Left ventricle myocardium inferior (tissue), 1 donor: ENCODE results near the gene MAML3. TPM values are rescaled to one million over a fixed set of nuclear protein-coding genes. Genes with fewer than 3 reads are reported as not detected.

Source experiments
- DNase-seq: peaks from one replicate; pipeline ENCODE4 v3.0.0-alpha.2; 2020
- H3K27ac ChIP-seq: fragments of 200-600 bp; replicated peaks from 2 replicates; pipeline ENCODE4 v1.8.0; 2021
- H3K27me3 ChIP-seq: fragments of 200-600 bp; 2 replicates; pipeline ENCODE4 v1.8.0; 2021; ENCODE audit warnings: low read depth
- H3K36me3 ChIP-seq: fragments of 200-600 bp; 2 replicates; pipeline ENCODE4 v1.8.0; 2021
- H3K4me1 ChIP-seq: fragments of 200-600 bp; 2 replicates; pipeline ENCODE4 v1.8.0; 2021
- H3K4me3 ChIP-seq: fragments of 200-600 bp; 2 replicates; pipeline ENCODE4 v1.8.0; 2021; ENCODE audit warnings: mild to moderate bottlenecking, moderate library complexity
- H3K9me3 ChIP-seq: fragments of 200-600 bp; replicated peaks from 2 replicates; pipeline ENCODE4 v1.8.0; 2021
- intact Hi-C: fragments of 100-400 bp; cut with micrococcal nuclease; formaldehyde crosslinking; loops from one replicate; pipeline ENCODE4 v1.11.0; 2022
- total RNA-seq: library from RNA; stranded (reverse); fragmentation: NEBNext Ultra II Directional; extraction: Animal tissue kit (Norgen Biotek cat#: 25700); gene quantifications from one replicate; pipeline ENCODE4 v1.2.1, GENCODE V29; 2021
- TF ChIP-seq, protein P1 (sequence below): fragments of 200-600 bp; IDR thresholded peaks from 2 replicates; pipeline ENCODE4 v1.8.0; 2021; ENCODE audit warnings: antibody characterized with exemption, mild to moderate bottlenecking, borderline replicate concordance
- donor health status: DM: no; HTN: yes; CAD: no; lungs with severe emphysema.

The MAML3 gene
- total RNA-seq, 1 donor from 2014 or later: 2.6 TPM

DNA sequence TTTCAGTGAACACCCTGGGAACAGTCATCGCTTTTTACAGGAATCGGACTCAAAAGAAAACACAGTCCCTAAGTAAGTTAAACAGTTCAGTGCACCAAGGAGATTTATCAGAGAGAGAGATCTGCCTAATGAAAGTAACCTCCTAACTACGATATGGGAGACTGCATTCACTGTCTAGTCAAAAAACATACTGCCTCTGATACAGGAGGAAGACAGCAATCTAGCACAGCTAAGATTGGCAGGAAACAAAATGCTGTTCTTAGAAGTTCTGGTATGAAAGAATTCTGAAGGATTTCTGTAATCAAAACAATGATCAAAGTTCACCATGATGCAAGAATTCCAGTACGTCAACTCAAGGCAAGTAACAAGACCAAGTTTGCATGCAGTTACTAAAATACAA is 92.8 kb downstream of the MAML3 start:
- intact Hi-C loops: loop anchor here (10.0 kb wide), 1 partner anchor 74 kb away; no protein-coding TSS in a partner anchor
- peaks cover 10% of the 10 kb centered on the region for H3K4me1 ChIP-seq
- H3K9me3 ChIP-seq: no peaks in the 10 kb centered on the region

GRCh38 chr4:140059159-140059558 is 94.8 kb downstream of the MAML3 start:
- H3K27ac ChIP-seq: no peak overlapping the region
- TF ChIP-seq, protein P1, sequence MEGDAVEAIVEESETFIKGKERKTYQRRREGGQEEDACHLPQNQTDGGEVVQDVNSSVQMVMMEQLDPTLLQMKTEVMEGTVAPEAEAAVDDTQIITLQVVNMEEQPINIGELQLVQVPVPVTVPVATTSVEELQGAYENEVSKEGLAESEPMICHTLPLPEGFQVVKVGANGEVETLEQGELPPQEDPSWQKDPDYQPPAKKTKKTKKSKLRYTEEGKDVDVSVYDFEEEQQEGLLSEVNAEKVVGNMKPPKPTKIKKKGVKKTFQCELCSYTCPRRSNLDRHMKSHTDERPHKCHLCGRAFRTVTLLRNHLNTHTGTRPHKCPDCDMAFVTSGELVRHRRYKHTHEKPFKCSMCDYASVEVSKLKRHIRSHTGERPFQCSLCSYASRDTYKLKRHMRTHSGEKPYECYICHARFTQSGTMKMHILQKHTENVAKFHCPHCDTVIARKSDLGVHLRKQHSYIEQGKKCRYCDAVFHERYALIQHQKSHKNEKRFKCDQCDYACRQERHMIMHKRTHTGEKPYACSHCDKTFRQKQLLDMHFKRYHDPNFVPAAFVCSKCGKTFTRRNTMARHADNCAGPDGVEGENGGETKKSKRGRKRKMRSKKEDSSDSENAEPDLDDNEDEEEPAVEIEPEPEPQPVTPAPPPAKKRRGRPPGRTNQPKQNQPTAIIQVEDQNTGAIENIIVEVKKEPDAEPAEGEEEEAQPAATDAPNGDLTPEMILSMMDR: no peak
- intact Hi-C loops: no loop called here

More for the DNA sequence above, 92.8 kb downstream of the MAML3 start:
- TF ChIP-seq, protein P1: no peak
- DNase-seq: no peak
- H3K27me3 ChIP-seq: no peaks in the 10 kb centered on the region
- H3K27ac ChIP-seq: no peak overlapping the region
- H3K4me3 ChIP-seq: no peak overlapping the region
- no peaks in the 10 kb centered on the region for H3K36me3 ChIP-seq

DNA sequence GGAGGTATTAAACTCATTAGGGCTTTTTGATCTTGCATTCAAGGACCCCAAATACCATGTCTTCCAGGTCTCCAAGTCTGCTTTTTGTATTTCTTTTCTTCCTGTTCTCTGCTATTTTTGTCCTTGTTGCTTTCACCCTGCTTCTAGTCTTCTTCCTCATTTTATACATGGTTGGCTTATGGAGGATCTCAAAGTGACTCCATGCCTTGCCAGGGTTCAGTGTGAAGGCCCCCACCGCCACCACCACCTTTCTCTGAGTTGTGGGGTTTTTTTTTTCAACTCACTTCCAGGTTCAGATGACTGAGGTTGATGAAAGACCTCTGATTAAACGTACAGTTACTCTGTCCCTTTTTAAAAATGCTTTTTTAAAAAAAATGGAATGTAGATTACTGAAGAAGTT is 96.3 kb downstream of the MAML3 start:
- TF ChIP-seq, protein P1: no peak
- H3K36me3 ChIP-seq: no peaks in the 10 kb centered on the region
- DNase-seq: no peak
- no peaks in the 10 kb centered on the region for H3K9me3 ChIP-seq
- intact Hi-C loops: no loop called here
- no peak overlapping the region for H3K27ac ChIP-seq
- H3K4me1 ChIP-seq: peaks cover 10% of the 10 kb centered on the region
- no peaks in the 10 kb centered on the region for H3K27me3 ChIP-seq
- no peak overlapping the region for H3K4me3 ChIP-seq

More at GRCh38 chr4:140059159-140059558, 94.8 kb downstream of the MAML3 start:
- H3K9me3 ChIP-seq: no peaks in the 10 kb centered on the region
- H3K4me1 ChIP-seq: peaks cover 10% of the 10 kb centered on the region
- DNase-seq: no peak
- H3K4me3 ChIP-seq: no peak overlapping the region
- no peaks in the 10 kb centered on the region for H3K27me3 ChIP-seq
- no peaks in the 10 kb centered on the region for H3K36me3 ChIP-seq

- intact Hi-C loops: no loop called here
- DNase-seq: no peak
- no peaks in the 10 kb centered on the region for H3K9me3 ChIP-seq
- no peaks in the 10 kb centered on the region for H3K27me3 ChIP-seq
- TF ChIP-seq, protein P1: no peak
- no peak overlapping the region for H3K27ac ChIP-seq
- peaks cover 10% of the 10 kb centered on the region for H3K4me1 ChIP-seq
- no peak overlapping the region for H3K4me3 ChIP-seq
- no peaks in the 10 kb centered on the region for H3K36me3 ChIP-seq
Measured at GRCh38 chr4:140056015-140056414, 98.0 kb downstream of the MAML3 start.

DNA sequence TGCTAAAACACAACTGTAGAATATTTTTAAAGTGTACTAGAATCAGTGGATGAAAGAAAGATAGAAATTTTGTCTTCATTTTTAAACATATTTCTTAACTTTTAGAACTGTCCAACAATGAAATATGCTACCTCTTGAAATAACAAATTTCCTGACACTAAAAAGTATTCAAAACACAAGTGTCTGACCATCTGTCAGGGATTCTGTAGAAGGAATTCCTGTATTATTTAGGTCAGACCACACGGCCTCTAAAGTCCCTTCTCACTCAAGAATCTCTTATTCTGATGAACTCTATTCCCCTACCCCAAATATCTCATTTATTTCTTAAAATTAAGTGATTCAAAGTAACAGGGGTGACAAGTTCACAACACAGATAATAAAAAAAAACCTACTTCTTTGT is 99.1 kb downstream of the MAML3 start:
- Histone ChIP-seq H3K4me1 (peaks cover 17% of the 10 kb centered on the region), H3K27me3 (no peaks in the 10 kb centered on the region), H3K27ac (no peak overlapping the region), H3K4me3 (no peak overlapping the region), H3K9me3 (no peaks in the 10 kb centered on the region), H3K36me3 (no peaks in the 10 kb centered on the region)
- DNase-seq: no peak
- intact Hi-C loops: no loop called here
- TF ChIP-seq, protein P1: no peak
